ENCODE data around the gene CLPX.

- TF ChIP-seq, protein P1, sequence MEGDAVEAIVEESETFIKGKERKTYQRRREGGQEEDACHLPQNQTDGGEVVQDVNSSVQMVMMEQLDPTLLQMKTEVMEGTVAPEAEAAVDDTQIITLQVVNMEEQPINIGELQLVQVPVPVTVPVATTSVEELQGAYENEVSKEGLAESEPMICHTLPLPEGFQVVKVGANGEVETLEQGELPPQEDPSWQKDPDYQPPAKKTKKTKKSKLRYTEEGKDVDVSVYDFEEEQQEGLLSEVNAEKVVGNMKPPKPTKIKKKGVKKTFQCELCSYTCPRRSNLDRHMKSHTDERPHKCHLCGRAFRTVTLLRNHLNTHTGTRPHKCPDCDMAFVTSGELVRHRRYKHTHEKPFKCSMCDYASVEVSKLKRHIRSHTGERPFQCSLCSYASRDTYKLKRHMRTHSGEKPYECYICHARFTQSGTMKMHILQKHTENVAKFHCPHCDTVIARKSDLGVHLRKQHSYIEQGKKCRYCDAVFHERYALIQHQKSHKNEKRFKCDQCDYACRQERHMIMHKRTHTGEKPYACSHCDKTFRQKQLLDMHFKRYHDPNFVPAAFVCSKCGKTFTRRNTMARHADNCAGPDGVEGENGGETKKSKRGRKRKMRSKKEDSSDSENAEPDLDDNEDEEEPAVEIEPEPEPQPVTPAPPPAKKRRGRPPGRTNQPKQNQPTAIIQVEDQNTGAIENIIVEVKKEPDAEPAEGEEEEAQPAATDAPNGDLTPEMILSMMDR (IDR thresholded peaks at IDR 0.05): no peak
- no peak for TF ChIP-seq POLR2AphosphoS5 (IDR thresholded peaks at IDR 0.05; ENCODE audit: insufficient read depth in 1 of 2, low read depth in 1 of 2)
- TF ChIP-seq POLR2A (IDR thresholded peaks at IDR 0.05): no peak
These were observed 20.0 kb upstream of the CLPX start for GRCh38 chr15:65204931-65205660.
